Activated T-helper 9 cell treated with anti-CD3 and anti-CD28 coated beads, Interleukin-2, amount 50 U/mL, for 16 hours (primary cell): Measurements from ENCODE around the gene XRCC3.

Experiments
- DNase-seq: peaks from one replicate; pipeline ENCODE4 v3.0.0-alpha.2; 2020; ENCODE audit warnings: low read depth

Gene XRCC3

DNA sequence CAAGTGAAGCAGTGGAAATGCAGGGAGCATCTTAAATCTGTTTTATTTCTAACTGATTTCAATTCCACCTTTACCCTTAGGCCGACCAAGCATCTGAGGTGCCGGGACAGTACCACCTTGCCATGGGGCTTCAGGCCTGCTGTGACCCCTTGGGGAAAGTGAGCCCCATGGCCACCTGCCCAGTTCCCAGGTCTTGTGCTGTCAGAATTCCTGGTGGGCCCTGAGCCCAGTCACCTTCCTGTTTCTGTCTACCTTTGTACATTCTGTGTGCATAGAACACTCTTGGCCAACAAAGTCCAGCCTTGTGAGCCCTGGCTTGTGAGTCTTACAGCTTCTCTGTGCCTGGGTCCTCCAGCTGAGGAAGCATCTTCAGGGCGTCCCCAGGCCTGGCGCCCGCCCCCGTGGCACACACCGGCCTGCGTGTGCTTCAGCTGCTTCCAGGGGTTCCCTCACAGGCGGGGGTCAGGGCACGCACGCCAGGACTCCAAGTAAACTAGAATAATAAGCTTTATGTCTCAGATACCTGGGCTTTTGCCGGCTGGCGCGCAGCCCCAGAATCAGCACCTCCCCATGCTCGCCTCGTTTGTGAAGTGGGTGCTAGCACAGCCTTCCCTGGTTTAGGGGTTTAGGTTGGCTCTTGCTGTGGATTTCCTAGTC lies 10.6 kb upstream of the XRCC3 start:
- no peak for DNase-seq

DNA sequence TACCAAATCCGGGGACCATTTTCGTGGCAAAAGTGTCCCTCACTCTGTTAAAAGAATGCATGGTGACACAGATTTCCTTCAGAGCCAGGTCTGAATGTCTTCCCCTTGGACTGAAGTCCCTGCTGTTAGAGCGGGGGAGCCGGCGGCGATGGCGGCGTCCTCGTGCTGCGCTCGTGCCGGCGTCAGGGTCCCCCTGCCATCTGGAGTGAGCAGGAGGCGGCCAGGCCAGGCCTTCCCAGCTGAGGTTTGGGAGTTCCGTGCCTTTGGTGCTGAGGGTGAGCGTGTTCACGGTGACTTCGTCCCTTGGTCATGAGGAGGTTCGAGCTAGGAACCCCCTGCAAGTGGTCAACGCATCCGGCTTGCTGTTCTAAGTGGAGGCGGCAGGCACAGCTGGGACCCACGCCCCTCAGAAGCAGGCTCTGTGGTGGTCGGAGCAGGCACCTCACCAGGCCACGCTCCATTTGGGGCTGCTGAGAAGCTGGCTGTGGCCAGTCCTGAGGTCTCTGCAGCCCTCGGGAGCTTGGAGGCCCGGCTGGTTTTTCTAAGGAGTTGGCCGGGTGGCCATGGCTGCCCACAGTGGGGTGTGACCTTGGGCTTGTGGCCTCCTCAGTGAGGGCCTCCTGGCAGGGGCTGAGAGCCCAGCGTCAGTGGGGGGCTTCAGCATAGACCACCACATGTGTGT lies 9.9 kb upstream of the XRCC3 start:
- no peak for DNase-seq

GRCh38 chr14:103724116-103724515 lies 8.9 kb upstream of the XRCC3 start:
- DNase-seq: no peak

GRCh38 chr14:103723748-103724081 lies 8.5 kb upstream of the XRCC3 start:
- no peak for DNase-seq

DNA sequence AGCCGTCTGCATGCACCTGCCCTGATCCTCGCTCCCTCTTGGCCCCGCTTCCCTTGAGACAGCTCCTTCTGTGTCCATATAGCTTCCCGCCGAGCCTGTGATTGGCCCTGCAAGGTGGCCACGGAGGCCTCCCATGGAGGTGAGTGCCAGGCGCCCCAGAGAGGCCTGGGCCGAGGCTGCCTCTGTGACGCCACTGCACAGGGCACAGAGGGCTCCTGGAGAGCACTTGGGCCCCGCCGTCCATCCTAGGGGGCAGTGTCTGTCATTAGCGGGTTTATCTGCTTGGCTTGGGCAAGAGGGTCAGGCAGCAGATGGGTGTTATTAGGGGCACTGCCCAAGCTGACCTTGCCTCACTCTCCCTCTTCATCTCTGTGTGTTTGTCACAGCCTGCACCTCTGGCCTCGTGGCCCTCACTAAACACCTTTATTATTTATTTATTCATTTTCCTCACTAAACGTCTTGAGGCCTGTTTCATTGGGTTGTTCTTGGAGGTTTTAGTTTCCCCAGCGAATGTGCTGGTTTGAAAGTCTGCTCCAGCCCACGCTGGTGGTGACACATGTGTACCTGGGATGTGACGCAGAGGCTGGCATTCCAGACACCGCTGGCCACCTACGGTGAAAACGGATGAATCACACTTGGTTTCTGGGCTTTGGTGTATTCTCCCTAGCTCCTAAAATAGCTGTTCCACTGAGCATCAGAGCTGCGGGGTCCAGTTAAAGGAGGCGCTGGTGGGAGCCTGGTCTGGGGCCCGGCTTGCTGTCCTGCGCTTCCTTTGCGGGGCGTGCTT lies 6.3 kb upstream of the XRCC3 start:
- DNase-seq: peak; percentile 33

DNA sequence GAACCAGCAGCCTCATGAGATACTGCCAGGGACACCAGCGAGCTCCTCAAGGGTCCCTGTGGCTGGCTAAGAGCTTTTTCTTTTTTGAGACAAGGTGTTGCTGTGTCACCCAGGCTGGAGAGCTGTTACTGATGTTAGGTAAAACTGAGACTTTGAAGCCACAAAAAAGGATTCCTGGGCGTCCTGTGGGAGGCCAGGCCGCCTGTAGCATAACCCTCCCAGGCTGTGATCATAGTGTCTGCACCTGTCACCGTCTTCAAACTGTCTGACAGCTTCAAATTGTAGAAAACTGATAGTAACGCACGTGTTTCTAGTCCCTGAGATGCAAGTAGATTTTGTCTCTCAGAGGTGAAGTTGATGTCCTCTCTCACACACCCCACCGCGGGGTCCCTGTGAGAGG lies 4.5 kb upstream of the XRCC3 start:
- no peak for DNase-seq

DNA sequence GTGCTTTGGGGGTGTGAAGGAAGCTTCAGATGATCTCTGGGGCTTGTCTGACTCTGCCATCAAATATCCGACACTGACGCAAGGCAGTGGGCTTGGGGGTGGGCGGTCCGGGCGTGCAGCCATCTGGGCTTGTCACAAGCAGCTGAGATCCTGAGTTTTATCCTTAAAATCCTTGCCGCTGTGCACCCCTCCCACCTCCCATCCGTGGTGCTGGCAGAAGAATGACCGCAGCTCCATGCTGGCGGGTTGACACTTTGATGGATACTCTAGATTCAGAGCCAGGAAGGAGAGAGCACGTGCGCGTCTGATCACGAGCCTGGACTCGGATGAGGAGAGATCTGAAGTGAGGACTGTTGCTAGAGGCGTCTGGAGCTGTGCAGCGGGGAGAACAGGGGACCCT lies 3.3 kb upstream of the XRCC3 start:
- no peak for DNase-seq

GRCh38 chr14:103716899-103717411 lies 1.7 kb upstream of the XRCC3 start:
- no peak for DNase-seq

DNA sequence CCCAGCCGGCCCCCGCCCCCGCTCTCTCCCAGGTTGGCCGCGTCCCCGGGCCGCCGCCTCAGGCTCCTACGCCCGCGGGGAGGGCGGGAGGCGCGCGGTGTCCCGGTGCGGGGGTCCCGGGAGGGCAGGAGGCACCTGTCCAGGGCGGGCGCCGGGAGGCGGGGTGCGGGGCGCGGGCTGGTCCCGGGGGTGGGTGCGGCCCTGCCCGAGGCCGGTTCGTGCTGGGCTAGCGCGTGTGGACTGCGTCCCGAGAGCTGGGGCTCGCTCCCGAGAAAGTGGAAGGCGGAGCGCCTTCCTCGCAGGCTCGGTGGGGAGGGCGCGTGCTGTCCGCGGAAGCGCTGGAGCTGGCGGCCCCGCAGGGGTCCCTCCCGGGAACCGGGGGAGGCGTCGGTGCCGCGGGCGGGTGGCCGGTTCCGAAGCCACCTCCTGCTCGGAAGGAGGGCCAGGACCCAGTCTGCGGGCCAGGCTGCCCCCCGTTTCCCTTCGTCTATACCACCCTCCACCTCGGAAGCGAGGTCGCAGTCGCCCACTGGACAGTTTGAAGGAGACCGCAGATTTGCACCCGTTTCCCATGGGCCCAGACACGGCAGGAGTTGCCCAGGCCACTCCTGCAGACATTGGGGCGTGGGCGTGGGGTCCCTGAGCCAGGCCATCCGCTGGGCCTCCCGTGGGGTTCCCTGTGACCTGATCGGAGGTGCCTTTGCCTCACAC lies 995 bp upstream of the XRCC3 start:
- no peak for DNase-seq

GRCh38 chr14:103714063-103714724 lies 1.1 kb downstream of the XRCC3 start:
- DNase-seq: no peak

- no peak for DNase-seq
These were observed 1.8 kb downstream of the XRCC3 start for GRCh38 chr14:103713304-103714062.

GRCh38 chr14:103712633-103713247 lies 2.5 kb downstream of the XRCC3 start:
- DNase-seq: no peak

GRCh38 chr14:103711516-103712431 lies 3.5 kb downstream of the XRCC3 start:
- no peak for DNase-seq

GRCh38 chr14:103710771-103711377 lies 4.4 kb downstream of the XRCC3 start:
- DNase-seq: no peak

GRCh38 chr14:103709814-103710213 lies 5.4 kb downstream of the XRCC3 start:
- no peak for DNase-seq

- no peak for DNase-seq
These were observed 6.5 kb downstream of the XRCC3 start for GRCh38 chr14:103708750-103709187.

DNA sequence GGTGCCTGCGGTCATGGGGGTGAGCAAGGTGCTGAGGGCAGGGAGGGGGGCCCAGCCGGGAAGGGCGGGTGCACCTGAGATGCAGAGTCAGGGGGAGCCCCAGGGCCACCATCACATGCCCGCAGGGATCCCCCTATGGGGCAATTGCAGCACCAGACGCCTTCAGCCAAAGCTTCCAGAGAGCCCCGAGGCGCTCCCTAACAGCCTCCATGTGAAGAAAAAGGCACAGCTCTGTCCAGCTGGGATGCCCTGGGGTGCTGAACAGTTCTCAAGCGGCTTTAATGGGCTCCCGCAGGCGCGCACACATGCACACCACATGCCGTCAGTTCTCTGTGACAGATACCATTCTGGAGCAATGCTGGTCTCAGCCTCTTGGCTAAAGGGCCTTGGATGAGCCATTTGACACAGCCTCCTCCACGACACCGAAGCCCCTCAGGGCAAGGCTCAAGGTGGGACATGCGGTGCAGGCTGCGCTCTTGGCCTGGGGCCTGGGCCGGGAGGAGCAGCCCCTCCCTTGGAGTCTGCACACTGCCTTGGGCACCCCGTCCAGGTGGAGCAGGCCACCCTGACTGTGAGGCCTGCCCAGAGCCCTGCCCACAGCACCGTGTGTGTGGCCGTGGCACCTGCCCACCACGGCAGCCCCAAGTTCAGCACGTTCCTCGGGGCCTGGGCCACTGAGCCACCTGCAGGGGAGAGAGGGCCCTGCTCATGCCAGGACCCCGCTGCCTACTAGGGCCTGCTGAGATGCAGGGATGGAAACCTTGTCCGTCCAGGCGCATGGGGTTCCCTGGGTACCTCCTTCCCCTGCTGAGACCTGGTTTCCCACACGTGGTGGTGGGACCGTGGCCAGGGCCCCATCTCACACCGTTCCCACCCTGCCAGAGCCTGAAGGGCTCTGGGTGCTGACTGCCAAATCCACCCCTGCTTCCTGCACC lies 7.7 kb downstream of the XRCC3 start:
- DNase-seq: no peak
